ENCODE results near the gene KRT5.

DNA sequence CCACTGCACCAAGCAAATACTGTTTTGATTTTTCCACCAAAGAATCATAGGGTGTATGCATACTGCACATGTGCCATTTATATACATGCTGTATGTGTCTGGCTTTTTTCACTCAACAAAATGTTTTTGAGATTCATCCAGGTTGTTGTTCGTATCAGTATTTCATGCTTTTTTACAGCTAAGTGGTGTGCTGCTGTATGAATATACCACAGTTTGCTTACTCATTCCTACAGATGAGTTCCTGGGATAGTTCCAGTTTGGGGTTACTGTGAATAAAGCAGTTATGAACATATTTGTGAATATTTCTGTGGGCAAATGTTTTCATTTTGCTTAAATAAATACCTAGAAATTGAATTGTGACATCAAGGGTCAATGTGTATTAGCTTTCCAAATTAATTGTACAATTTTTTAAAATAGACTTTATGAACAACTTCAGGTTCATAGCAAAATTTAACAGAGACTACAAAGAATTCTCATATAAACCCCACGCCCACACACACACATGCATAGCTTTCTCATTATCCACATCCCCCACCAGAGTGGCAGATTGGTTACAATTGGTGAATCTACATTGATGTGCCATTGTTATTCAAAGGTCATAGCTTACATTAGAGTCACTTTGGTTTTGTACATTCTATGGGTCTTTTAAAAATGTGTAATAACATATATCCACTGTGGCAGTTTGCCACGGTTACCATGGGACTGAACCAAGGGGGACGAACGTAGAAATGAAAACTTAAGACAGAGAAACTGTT is 20.2 kb downstream of the KRT5 start:
- TF ChIP-seq, protein P1, sequence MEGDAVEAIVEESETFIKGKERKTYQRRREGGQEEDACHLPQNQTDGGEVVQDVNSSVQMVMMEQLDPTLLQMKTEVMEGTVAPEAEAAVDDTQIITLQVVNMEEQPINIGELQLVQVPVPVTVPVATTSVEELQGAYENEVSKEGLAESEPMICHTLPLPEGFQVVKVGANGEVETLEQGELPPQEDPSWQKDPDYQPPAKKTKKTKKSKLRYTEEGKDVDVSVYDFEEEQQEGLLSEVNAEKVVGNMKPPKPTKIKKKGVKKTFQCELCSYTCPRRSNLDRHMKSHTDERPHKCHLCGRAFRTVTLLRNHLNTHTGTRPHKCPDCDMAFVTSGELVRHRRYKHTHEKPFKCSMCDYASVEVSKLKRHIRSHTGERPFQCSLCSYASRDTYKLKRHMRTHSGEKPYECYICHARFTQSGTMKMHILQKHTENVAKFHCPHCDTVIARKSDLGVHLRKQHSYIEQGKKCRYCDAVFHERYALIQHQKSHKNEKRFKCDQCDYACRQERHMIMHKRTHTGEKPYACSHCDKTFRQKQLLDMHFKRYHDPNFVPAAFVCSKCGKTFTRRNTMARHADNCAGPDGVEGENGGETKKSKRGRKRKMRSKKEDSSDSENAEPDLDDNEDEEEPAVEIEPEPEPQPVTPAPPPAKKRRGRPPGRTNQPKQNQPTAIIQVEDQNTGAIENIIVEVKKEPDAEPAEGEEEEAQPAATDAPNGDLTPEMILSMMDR (conservative IDR thresholded peaks at IDR 0.05; ENCODE audit: low read length), result no peak
- TF ChIP-seq EZH2phosphoT487 (IDR thresholded peaks at IDR 0.05; ENCODE audit: borderline replicate concordance), result no peak

Data from Loucy (cell line).